Measurements from ENCODE around the gene DSN1. TPM values are rescaled to one million over a fixed set of nuclear protein-coding genes. Genes with fewer than 3 reads are reported as not detected.

The DSN1 gene
- total and polyA plus RNA-seq, 8 donors = 1.3 to 18.9 (median 8.0) TPM

DNA sequence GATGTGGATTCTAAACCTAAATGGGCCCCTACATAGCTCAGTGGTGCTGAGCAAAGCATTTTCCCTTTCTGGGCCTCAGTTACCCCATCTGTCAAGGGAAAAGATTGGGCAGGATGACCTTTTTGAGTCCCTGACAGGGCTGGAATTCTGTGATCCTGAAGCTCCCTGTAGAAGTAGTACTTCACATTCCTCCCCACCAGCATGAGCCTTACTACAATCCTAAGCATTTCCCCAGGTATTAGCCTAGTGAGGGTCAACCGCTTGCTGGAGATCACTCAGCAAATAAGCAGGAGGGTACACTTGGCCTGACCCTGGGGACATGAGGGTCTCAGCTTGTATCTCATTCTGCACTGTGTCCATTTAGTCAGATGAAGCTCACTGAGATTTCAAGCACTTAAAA lies 41.1 kb downstream of the DSN1 start:
- H3K36me3 ChIP-seq = no peaks in the 10 kb centered on the region
- H3K27ac ChIP-seq = no peak overlapping the region
- no peaks in the 10 kb centered on the region for H3K27me3 ChIP-seq
- WGBS, 5 donors = 96 to 100% (median 100%) methylated on average over 1 of the region's 1 CpG
- H3K4me1 ChIP-seq = peaks cover 0 to 13% (median 4%) of the 10 kb centered on the region in 4 donors
- intact Hi-C loops (cut with DNase I; ENCODE audit: low total_unique reads) = no loop called here
- no peak overlapping the region for H3K4me3 ChIP-seq
- no peaks in the 10 kb centered on the region for H3K9me3 ChIP-seq
- DNase-seq = no peak
- TF ChIP-seq, protein P1, sequence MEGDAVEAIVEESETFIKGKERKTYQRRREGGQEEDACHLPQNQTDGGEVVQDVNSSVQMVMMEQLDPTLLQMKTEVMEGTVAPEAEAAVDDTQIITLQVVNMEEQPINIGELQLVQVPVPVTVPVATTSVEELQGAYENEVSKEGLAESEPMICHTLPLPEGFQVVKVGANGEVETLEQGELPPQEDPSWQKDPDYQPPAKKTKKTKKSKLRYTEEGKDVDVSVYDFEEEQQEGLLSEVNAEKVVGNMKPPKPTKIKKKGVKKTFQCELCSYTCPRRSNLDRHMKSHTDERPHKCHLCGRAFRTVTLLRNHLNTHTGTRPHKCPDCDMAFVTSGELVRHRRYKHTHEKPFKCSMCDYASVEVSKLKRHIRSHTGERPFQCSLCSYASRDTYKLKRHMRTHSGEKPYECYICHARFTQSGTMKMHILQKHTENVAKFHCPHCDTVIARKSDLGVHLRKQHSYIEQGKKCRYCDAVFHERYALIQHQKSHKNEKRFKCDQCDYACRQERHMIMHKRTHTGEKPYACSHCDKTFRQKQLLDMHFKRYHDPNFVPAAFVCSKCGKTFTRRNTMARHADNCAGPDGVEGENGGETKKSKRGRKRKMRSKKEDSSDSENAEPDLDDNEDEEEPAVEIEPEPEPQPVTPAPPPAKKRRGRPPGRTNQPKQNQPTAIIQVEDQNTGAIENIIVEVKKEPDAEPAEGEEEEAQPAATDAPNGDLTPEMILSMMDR (IDR thresholded peaks at IDR 0.05) = no peak
- TF ChIP-seq EP300 (IDR thresholded peaks at IDR 0.05) (no peak), POLR2AphosphoS5 (IDR thresholded peaks at IDR 0.05) (no peak)

DNA sequence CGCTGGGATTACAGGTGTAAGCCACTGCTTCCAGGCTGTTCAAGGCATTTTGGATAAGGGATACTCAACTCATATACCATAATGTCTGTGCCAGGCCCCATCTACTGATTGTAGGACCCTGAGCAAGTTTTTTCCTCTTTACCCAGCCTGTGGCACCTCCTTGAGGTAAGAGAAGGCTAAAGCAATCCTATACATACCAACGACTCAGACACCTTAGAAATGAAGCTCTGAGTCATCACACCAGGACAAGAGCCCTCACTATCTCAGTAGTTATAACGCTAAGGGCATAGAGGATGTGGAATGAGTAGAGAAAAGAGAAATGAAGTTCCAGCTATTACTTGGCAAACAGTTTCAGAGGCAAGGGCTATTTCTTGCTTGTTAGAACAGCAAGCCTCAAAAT lies 44.6 kb downstream of the DSN1 start:
- no peak for DNase-seq
- 33 to 63% (median 62%) methylated on average over 3 of the region's 3 CpGs for WGBS, 5 donors
- Histone ChIP-seq H3K27me3 (no peaks in the 10 kb centered on the region), H3K27ac (no peak overlapping the region), H3K36me3 (no peaks in the 10 kb centered on the region), H3K9me3 (no peaks in the 10 kb centered on the region), H3K4me3 (no peak overlapping the region), H3K4me1 (peaks cover 0 to 9% (median 3%) of the 10 kb centered on the region in 4 donors)
- intact Hi-C loops (cut with DNase I; ENCODE audit: low total_unique reads) = no loop called here
- TF ChIP-seq POLR2A (IDR thresholded peaks at IDR 0.05) (no peak), POLR2AphosphoS5 (IDR thresholded peaks at IDR 0.05) (no peak), EP300 (IDR thresholded peaks at IDR 0.05) (no peak)
- TF ChIP-seq, protein P1 (IDR thresholded peaks at IDR 0.05) = no peak

DNA sequence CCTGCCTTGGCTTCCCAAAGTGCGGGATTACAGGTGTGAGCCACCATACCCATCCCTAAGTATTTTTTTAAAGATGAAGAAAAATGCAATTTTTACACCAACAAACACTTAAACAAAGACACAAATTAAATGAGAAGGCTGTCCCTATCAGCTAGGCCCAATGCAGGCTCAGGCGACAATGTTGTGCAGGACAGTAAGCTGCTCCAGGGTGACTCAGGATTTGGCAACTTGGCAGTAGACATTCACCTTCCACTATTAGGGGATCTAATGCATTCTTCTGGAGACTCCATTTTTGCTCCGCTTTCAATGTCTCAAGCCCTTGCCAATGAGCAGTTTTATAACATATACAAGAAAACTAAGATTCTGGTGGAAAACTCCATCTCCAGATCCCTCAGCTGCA lies 47.4 kb downstream of the DSN1 start:
- TF ChIP-seq EP300 (IDR thresholded peaks at IDR 0.05) (no peak), POLR2AphosphoS5 (IDR thresholded peaks at IDR 0.05) (no peak), POLR2A (IDR thresholded peaks at IDR 0.05) (no peak)
- TF ChIP-seq, protein P1 (IDR thresholded peaks at IDR 0.05) = no peak
- Histone ChIP-seq H3K27me3 (no peaks in the 10 kb centered on the region), H3K4me3 (no peak overlapping the region), H3K4me1 (no peaks in the 10 kb centered on the region), H3K36me3 (peaks cover 0 to 9% (median 7%) of the 10 kb centered on the region in 4 donors), H3K27ac (no peak overlapping the region), H3K9me3 (no peaks in the 10 kb centered on the region)
- intact Hi-C loops (cut with DNase I; ENCODE audit: low total_unique reads) = no loop called here
- DNase-seq = no peak
- 95 to 99% (median 97%) methylated on average over 3 of the region's 3 CpGs for WGBS, 5 donors

DNA sequence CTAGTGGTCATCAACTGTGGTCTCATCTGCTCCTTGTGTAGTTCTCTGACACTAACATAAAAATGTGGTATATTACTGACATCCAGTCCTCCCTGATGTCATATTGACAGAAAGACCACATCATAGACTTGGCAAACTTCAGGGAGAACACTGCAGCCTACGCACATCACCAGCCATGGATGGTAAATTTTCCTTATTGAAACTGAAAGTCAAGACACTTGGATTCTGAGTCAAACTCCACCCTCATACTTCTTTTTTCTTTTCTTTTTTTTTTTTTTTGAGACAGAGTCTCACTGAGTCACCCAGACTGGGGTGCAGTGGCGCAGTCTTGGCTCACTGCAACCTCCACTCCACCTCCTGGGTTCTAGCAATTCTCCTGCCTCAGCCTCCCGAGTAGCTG lies 53.1 kb downstream of the DSN1 start:
- Histone ChIP-seq H3K27me3 (no peaks in the 10 kb centered on the region), H3K27ac (no peak overlapping the region), H3K9me3 (no peaks in the 10 kb centered on the region), H3K4me3 (no peak overlapping the region), H3K4me1 (no peaks in the 10 kb centered on the region), H3K36me3 (peaks cover 0 to 43% (median 35%) of the 10 kb centered on the region in 4 donors)
- TF ChIP-seq EP300 (IDR thresholded peaks at IDR 0.05) (no peak), POLR2A (IDR thresholded peaks at IDR 0.05) (no peak), POLR2AphosphoS5 (IDR thresholded peaks at IDR 0.05) (no peak)
- TF ChIP-seq, protein P1 (IDR thresholded peaks at IDR 0.05) = no peak
- WGBS, 5 donors = 81 to 94% (median 90%) methylated on average over 3 of the region's 3 CpGs
- intact Hi-C loops (cut with DNase I; ENCODE audit: low total_unique reads) = no loop called here
- no peak for DNase-seq

Data from stomach (tissue), 9 donors.